ENCODE measurements around the gene ANKRD10.

ANKRD10 gene

GRCh38 chr13:110885966-110886869, 28.7 kb downstream of the ANKRD10 start:
- no peak for DNase-seq (ENCODE audit: low read depth in 2 of 3, low spot score in 1 of 3)

DNA sequence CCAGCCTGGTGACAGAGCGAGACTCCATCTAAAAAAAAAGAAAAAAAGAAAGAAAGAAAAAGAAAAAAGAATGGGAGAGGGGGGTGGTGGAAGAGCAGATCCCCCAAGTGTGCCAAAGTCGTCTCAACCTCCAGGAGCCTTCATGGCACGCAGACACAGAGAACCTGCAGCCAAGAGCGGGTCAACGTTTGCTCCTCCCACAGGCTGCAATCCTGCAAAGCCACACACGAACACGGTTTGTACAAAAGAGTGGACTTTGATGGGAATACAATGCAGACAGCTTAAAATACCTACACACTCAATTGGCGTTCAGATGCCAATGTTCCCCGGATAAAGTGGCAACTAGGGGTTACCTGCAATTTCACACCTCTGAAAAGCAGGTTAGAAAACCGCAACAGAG, 29.4 kb downstream of the ANKRD10 start:
- no peak for DNase-seq (ENCODE audit: low read depth in 2 of 3, low spot score in 1 of 3)

DNA sequence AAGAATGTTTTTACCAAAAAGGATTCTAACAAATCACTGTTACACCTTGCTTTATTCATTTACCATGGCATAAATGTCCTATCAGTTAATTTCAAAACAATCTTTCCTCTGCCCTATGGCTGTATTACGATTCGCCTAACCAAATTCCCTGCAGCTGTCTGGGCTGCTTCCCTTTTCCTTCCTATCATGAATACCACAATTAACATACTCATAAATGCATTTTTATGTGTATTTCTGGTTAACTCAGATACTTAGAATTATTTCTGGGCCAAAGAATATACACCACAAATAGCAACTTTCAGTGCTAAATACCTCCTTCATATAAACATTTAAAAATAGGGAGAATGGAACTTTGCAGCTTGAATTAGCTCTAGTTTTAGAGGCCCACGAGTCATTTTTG, 30.4 kb downstream of the ANKRD10 start:
- no peak for DNase-seq (ENCODE audit: low read depth in 2 of 3, low spot score in 1 of 3)

DNA sequence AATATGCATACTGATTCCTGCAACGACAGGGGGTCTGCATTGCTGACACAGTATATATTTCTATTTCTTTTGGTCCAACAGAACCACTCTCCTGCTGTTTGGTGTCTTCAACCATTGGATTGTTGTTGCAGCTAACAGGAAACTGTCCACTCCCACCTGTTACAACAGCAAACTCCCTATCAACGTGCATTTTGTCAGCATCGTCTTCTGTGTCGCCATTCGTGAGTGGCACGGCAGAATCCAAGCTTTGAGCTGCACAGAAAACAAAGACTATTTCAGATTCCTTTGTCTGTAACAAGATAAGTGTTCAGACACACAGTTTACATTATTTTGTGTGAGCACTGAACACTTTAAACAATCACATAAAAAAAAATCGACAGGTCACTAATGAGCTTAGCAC, 31.3 kb downstream of the ANKRD10 start:
- no peak for DNase-seq (ENCODE audit: low read depth in 2 of 3, low spot score in 1 of 3)

GRCh38 chr13:110882972-110883371, 31.9 kb downstream of the ANKRD10 start:
- no peak for DNase-seq (ENCODE audit: low read depth in 2 of 3, low spot score in 1 of 3)

DNA sequence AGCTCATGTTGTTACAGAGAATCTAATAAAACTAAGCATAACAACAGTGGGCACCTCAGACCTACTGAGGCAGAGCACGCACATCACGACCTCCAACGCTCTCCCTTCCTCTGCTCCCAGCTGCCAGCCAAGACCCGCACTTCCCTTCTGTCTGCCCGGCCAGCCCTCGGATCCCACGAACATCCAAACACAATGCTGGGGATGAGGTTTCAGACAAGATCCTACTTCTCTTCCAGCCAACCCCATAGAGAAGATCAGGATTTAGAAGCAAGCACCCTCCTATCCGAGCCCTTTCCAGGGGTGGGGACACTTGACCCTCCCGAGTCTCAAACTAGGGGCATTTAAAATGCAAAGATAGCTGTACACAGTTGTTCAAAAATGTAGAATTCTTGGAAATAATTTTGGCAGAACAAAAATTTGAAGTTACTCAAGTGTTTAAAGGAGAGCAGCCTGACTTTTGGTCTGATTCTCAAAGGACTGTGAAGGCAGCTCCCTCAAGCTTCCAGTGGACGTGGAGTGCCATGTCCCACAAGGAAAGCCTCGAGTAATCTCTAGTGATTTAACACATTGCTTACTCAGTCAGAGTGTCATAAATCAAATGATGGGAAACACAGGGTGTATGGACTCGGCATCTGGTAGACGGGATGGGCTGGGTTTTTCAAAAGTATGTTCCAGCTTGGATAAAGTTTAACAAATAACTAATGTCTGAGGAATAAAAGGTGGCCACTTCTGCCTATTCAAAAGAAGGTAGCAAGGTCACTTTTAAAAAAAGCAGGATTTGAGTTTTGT, 32.8 kb downstream of the ANKRD10 start:
- no peak for DNase-seq (ENCODE audit: low read depth in 2 of 3, low spot score in 1 of 3)

DNA sequence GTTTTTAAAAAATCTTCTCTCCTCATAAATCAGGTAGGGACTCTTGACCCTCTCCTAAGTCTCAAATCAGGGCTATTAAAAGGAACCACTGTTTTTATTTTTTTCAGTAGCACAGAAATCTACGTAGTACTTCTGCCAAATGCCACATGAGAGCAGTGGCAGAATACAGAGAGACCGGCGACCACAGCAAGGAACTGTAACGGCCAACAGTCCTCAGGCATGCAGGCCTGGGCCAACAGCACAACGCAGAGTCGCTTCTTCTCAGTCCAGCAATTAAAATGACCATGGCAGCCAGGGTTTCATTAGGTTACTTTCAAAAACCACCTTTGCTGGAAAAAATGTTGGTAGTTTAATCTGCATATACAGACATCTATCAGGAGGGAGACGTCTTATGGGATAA, 34.2 kb downstream of the ANKRD10 start:
- DNase-seq (ENCODE audit: low read depth in 2 of 3, low spot score in 1 of 3) = no peak

DNA sequence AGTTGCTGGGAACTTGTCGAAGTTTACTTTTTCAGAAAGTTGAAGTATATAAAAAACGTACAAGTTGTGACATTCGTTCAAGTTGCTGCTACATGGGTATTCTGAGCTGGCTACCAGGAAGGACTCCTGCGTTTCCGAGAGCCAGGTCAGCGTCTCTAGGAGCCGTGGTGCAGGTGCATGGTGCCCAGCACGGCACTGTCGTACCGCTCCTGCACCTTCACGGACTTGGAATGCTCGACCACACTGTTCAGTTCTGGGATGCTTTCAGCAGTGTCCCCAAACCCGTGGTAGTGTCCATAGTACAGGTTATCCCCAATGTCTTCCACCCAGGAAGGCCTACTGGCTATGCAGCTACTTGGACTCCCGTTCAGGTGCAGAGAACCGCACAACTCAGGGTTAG, 35.4 kb downstream of the ANKRD10 start:
- no peak for DNase-seq (ENCODE audit: low read depth in 2 of 3, low spot score in 1 of 3)

DNA sequence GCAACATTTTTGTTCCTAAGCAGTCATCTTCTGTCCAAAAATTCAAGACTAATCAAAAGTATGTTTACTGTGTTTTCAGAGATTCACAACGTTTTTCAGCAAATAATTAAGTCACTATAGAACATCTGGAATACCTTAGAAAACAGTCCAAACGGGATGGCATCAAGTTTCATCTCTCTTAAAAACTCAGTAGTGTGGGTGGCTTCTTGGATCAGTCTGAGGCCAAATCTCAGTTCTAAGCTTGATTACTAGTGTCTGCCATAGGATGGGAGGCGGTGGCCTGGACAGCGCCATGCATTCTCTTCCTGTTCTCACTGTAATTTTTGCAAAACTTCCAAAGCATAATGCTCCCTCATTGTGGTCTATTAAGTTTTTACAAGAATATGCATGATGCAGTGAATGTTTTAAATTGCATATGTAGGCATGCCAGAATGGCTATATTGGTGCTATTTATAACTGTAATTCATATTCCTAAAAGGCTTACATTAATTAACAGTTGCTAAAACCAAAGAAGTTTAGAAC, 37.1 kb downstream of the ANKRD10 start:
- DNase-seq (ENCODE audit: low read depth in 2 of 3, low spot score in 1 of 3) = no peak

GRCh38 chr13:110876609-110877008, 38.3 kb downstream of the ANKRD10 start:
- no peak for DNase-seq (ENCODE audit: low read depth in 2 of 3, low spot score in 1 of 3)

GRCh38 chr13:110875241-110875640, 39.6 kb downstream of the ANKRD10 start:
- DNase-seq (ENCODE audit: low read depth in 2 of 3, low spot score in 1 of 3) = no peak

GRCh38 chr13:110874508-110874960, 40.3 kb downstream of the ANKRD10 start:
- peak; percentile 30 to 68 (median 55) for DNase-seq (ENCODE audit: low read depth in 2 of 3, low spot score in 1 of 3)

GRCh38 chr13:110873639-110874507, 41.0 kb downstream of the ANKRD10 start:
- DNase-seq (ENCODE audit: low read depth in 2 of 3, low spot score in 1 of 3) = no peak

GRCh38 chr13:110872768-110873638, 41.9 kb downstream of the ANKRD10 start:
- no peak for DNase-seq (ENCODE audit: low read depth in 2 of 3, low spot score in 1 of 3)

- no peak for DNase-seq (ENCODE audit: low read depth in 2 of 3, low spot score in 1 of 3)
Measured at GRCh38 chr13:110872034-110872767, 42.7 kb downstream of the ANKRD10 start.

DNA sequence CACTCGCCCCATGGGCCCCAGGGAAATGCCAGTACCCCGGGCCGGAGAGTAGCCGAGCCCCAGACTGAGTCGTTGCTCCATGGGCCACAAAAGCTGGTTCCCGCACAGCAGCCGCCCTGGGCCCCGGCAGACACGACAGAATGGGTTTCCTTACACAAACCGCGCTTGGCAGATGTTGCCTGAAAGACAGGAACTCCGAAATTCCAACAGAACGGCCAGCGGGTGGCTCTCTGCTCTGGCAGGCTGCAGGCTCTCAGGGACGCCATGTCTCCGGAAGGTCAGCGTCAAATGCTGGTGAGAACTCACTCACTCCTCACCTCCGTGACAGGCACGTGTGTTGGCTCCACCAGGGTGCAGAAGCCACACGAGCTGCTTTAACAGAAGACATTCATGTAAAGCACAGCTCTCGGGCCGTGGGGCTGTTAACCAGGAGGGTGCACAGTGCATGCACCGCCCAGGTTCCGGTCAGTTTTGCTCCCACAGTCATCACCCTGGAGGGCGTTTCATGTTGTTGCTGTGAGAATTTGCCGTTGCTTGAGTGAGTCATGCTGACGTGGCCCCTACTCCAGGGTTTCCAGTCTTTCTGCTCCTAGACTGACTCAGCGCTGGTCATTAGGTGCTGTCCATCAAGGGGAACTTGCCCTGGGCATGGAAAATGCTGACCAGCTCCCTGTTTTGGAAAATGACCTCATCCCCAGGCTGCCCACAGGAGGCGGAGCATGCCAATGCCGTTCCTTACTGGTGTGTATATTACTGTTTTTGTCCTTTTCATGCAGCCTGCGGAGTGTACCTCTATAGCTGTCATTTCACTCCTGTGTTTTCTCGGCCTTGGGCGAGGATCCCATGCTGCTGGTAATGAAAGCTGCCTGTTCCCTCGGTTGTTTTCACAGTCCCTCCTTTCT, 44.8 kb downstream of the ANKRD10 start:
- peak in 1 of 3 donors; percentile 18 for DNase-seq (ENCODE audit: low read depth in 2 of 3, low spot score in 1 of 3)

DNA sequence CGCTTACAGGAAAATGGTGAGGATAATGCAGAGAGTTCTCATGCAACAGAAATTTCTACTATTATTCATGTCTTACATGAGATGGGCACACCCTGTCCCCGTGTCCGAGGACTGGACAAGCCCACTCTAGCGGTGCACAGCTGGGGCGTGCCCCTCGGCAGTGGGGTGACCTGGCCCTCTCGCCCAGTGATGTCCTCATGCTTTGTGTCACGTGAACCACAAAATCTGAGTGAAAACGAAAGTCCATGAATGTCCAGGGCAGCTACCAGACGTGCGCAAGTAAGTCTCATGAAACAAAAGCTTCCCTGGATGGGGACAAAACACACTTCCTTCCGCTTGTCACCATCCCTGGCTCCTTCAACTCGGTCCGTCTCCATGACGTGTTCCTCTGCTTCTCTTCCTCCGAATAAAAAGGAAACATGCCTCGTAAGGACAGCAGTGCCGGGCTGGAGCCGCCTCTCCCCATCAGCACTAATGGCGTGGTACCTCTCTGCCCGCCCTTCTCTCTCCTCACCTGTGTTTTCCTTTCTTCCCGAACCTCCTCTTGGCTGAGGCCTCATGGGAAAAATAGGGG, 45.6 kb downstream of the ANKRD10 start:
- no peak for DNase-seq (ENCODE audit: low read depth in 2 of 3, low spot score in 1 of 3)

- no peak for DNase-seq (ENCODE audit: low read depth in 2 of 3, low spot score in 1 of 3)
Measured at GRCh38 chr13:110868720-110869119, 46.1 kb downstream of the ANKRD10 start.
